GM19468 (cell line): Measurements from ENCODE around the gene CCDC196.
A peak's percentile ranks its signal among the peaks of the same experiment; 100 is the strongest.
"Not testable (repeated sequence)": the region's sequence is repeated elsewhere in the genome, so short reads cannot be mapped to it uniquely, and the experiment has no call there.

Experiments used
- ATAC-seq: cut with Tn5 transposase; IDR thresholded peaks from one replicate; pipeline ENCODE4 v1.9.1; 2021; ENCODE audit warnings: mild to moderate bottlenecking, moderate library complexity, moderate number of reproducible peaks; ENCODE audit not compliant: unreplicated experiment; ENCODE audit errors: extremely low read depth

CCDC196 gene

DNA sequence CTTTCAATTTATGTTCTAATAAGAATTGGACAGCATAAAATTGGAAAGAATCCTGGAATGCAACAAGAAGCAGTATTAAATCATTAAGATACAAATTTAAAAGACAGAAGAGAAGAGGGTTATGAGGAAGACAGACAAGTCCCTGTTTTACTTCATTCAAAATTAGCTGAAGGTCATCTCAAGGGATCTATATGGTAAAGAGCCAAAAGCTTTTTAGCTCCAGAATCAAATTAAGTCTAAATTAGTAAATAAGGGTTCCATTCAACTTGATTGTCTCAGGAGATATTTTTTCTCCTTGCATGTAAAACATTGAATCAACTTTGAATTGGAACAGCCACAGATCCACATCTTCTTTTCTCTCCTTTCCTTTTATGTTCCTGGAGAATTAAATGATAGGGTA lies 7.6 kb downstream of the CCDC196 start:
- no peak for ATAC-seq

DNA sequence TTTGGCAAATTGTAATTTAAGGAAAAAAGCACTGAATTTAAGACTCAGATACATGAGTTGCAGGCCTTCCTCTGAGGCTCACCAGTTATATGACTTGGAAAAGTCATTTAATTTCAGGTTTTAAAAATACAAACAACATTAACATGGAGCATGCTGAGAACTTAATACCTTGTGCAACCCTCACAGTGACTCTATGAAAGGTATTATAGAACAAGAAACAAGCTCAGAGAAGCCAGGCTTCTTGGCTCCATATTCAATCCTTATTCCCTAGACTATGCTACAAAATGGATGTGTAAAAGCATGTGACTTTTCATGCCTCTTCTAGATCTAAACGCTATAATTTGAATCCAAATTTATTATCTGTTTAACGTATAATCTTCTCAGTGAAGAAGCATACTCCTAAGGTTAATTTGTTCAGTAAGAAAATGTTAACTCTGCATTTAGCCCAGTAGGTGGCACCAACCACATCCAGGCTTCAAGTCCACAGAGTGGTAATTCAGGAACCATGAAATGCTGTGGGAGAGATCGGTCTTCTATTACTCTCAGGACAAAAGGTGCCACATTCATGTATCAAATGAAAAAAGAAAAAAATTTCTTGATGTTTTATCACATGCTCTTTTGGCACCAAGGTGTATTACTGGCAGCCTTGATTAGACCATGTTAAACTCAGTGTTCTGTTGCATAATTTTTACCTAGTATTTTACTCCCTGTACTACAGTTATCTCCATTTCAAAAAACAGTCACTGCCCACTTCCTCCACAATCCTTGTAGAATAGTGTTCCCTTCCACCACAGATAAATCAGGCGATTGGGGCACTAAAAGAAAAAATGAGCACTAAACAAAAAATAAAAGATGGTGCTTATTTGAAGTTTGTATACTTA lies 9.3 kb downstream of the CCDC196 start:
- no peak for ATAC-seq

DNA sequence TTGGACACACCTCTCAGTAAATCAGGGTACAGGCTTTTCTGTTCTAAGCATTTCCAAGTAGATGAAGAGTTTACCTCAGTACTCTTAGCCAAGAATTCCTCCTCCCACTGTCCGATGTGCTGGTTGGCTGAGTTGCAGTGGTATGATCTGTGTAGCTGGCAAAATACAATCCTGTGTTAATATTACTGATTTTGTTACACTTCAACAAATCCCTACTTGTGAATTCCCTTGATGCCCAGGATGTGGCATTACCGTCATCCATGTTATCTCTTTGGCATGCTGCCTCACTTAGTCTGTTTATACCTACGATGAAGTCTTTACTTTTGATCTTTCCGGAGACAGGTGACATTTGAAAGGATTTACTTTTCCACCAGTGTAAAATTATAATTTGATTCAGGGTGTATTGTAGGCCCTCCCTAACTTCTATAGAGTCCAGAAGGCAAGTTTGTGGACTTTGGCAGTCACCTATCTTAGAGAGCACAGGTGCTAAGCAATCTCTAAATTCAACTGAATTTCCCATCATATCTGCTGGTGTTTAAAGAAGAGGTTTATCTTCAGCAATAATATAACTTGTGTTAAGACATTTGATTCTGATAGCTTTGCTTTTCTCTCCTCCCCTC lies 10.1 kb downstream of the CCDC196 start:
- no peak for ATAC-seq

DNA sequence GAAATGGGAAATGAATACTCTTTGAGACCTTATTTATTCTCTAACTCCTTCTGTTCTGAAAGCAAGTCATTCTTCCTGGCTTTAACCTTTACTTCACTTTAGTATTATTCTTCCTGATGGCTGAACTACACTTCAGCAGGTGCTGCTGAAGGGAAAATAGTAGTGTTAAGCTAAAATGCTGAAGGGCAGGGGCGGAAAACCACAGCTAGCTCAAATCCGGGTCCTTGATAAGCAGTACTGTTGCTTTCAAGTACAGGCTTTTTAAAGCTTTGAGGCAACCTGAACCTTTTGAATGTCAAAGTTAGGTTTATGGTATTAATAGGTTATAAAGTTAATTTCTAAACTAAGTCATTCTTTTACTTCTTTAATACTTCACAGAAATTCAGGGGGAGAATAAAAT lies 10.7 kb downstream of the CCDC196 start:
- no peak for ATAC-seq

DNA sequence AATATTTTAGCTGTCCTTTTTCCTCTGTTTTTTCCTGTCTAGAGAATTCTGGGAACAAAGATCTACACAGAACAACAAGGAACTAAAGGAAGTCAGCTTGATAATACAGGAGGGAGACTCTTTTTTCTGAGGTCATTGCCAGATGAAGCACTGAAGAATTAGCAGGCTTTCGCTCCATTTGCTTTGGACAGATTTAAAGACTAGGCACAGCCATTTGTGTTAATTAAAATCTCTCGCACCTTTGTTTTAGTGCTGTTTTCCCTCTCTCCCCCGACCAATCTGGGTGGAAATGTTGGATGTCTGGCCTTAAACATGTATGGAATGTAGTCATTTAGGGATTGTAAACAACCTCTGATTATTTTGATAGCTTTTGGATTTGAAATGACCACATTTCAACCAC lies 12.1 kb downstream of the CCDC196 start:
- no peak for ATAC-seq

DNA sequence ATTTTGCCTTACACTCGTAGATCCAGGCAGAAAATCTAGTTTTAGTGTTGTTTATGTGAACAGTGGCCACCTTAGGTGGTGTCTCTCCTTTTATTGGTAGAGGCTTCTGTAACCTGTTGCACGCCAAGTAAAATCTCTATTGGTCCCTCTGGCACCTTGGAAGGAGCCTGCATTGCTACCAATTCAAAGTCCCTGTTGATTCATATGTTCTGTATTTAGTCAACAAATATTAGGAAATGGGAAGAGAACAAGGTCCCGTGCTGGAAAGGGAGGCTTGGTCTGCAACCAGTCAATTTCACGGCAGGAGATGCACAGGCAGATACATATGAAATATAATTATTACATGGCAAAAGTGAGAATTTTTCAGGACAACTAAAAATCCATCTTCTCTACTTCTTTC lies 15.4 kb downstream of the CCDC196 start:
- ATAC-seq, result no peak

DNA sequence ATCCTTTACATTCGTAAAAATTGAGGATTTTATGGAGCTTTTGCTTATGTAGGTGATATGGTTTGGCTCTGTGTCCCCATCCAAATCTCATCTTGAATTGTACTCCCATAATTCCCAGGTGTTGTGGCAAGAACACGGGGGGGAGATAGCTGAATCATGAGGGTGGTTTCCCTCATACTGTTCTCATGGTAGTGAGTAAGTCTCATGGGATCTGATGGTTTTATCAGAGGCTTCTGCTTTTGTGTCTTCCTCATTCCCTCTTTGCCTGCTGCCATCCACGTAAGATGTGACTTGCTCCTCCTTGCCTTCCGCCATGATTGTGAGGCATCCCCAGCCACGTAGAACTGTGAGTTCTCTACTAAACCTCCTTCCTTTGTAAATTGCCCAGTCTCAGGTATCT lies 16.7 kb downstream of the CCDC196 start:
- ATAC-seq, result not testable (repeated sequence)

DNA sequence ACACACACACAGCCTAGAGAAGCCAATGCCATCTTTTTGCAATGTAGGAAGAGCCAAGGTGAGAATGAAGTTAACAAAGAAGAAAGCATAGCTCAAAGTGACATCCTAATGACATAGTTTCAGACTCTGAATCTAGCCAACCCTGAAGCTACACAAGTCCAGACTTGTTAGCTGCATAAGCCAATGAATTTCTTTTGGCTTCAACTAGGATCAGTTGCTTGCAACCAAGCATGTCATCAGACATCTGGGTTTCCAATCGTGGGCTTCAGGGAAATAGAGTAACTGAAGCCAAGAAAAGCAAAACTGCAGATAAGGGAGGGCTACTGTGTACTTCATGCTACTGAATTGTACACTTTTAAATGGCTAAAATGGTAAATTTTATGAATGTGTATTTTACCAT lies 17.4 kb downstream of the CCDC196 start:
- no peak for ATAC-seq

DNA sequence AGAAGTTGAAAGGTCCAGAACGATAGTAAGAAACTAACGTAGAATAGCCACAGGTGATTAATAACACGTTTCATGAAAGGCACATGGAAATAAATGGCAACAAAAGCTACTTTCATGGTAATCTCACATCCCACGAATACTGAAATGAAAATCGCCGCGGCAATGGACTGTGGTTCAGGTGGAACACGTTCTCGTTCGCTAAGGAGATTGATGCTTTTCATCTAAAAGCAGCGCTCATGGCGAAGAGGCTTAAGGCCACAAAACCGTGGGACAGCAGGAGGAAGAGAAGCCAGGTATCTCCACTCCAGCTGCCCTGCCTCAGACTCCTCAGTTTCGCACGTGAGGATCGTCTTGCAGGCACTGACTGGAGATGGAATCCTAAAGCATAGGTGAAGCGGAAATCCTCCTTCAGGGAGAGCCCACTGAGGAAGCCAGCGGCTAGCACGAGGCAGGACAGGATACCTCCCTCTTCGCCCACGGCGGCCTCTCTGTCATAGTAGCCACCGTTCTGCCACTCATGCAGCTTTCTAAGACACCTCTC lies 21.1 kb downstream of the CCDC196 start:
- peak; percentile 0 for ATAC-seq

DNA sequence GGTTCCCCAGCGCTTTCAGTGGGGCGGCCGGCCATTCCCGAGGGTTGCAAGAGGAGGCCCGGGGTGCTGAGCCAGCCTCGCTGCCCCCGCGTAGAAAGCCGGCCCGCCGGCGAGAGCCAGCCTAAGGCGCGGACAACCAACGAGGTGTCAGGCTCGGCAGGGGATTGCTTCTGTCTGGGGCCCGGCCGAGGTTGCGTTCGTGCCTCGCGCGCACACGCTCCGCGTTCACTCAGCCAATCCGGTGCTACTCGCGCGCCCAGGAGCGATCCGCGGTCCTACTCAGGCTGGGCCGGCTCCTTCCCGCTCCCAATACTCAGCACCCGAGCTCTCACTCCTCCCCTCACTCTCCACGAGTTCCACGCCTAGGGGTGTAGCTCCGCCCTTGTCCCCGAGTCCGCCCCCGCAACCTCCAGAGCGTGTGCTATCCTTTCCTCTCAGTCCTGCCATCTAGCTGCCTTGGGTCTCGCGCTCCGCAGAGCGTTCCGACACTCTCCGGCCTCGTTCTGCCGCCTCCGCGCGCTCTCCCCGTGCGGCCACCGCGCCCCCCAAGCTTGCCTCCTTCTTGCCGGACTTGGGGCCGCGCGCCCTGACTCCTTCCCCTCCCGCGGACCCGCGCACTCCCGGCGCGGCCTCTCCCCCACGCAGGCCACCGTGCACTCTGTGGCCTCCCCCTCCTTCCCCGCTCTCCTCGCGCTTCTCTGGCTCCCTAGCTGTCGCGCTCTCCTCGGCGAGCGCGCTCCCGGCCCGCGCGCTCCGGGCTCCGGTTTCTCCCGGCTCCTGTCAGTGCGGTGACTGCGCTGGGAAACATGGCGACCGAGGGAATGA lies 21.8 kb downstream of the CCDC196 start, which contains the start of gene GPHN:
Gene GPHN (plus strand): TSS at position 426 of the 825 bp plus-strand sequence.
- ATAC-seq, result peak; percentile 78

DNA sequence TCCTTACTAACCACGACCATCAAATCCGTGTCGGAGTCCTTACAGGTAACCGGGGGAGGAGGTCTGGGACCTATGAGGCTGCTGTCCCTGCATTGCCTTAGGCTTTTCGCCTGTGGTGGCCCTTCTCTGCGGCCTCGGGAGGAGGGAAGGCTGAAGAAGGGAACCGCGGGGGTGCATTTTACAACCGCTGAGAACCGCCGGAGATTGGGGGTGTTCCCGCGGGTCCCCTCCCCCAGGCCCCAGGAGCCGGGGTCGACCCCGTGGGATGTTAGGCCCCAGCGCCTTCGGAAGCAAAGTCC lies 22.3 kb downstream of the CCDC196 start:
- no peak for ATAC-seq

DNA sequence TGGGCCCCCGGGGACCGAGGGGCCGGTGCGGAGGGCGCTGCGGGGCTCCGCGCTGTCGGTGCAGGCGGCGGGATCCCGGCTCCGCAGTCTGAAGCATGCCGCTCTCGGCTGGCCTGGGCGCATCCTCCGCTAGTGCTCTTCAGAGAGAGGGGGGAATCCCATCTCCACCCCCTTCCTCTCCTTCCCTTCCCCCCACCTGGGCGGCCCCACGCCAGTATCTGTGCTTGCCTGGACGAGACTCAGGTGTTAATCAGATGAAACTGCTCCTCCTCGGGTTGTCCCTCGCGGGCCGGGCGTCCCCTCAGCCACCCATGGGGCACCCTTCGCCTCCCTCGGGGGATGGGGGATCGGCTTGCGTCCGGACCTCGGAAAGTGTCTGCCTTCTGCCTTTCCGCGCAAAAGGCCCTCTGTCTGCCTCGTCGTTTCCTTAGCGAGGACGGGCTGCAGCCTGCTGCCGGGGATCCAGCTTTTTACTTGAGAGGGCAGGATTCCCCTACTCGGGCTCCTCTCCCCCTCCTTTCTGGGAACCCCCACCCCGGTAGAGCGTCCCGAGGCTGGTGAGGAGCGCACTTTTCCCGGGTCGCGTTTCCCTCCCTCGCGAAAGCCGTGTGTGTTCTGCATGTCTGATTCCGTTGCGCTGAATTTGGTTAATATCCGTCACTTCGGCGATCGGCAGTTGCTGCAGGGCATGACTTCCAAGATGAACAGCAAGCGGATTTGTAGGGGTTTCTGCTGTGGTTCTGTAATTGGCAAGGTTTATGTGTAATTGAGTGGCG lies 22.9 kb downstream of the CCDC196 start:
- ATAC-seq, result no peak

DNA sequence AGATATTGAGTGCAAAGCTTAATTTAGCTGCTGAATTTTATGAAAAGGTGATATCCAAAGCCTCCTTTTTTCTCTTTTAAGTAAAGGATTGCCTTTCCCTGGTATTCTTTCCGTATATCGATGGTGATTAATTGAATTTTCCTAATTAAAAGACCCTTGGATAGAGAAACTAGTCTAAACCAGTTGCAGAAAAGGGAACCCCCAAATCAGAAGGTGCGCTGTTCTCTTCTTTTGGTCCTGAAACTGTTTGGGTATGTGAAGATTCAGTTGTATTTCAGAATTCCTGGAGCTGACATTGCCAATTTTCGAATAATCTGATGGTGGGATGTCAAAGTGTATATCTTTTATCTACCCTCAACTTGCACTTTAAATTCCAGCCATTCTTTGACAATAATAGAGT lies 23.7 kb downstream of the CCDC196 start:
- ATAC-seq, result no peak

DNA sequence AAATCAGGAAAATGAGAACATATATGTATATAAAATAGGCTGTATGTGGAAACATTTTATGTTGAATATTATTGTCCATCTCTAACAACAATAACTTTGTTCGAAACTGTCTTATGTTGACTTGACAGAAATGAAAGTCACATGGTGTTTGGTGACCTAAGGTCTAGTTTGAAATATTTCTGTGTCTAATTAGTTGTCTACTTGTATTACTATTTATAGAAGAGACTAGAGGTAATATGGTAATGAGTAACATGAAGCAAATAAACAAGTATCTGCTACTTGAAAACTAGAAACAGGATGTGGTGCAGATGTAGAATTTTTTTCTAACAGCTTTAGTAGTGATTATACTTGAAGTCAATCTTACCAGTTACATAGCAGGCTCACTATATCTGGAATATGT lies 25.7 kb downstream of the CCDC196 start:
- no peak for ATAC-seq

DNA sequence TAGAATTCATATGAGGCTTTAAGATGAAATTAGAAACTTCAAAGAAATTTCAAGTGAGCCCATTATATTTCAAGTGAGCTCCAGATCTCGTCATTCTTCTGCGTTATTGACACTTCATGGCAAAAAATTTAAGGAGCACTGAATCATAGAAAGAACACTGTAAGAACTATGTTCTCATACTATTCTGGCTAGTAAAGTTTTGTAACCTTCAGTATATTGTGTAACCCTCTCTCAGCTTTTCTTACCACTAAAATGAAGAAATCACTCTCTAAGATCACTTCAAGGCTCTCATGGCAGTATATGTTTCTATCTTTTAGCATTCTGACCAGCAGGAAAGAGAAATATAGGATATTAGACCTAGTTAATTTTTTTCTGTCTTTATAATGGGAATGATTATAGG lies 28.0 kb downstream of the CCDC196 start:
- no peak for ATAC-seq

DNA sequence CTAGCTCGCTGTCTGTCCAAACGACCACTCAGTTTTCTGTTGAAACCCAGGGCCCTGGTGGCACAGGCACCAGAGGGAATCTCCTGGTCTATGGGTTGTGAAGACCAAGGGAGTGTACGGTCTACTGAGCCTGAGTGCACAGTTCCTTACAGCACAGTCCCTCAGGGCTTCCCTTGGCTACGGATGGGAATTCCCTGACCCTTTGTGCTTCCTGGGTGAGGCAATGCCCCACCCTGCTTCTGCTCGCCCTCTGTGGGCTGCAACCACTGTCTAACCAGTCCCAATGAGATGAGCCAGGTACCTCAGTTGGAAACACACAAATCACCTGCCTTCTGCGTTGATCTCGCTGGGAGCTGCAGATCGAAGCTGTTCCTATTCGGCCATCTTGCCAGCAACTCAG lies 44.4 kb downstream of the CCDC196 start:
- ATAC-seq, result no peak

DNA sequence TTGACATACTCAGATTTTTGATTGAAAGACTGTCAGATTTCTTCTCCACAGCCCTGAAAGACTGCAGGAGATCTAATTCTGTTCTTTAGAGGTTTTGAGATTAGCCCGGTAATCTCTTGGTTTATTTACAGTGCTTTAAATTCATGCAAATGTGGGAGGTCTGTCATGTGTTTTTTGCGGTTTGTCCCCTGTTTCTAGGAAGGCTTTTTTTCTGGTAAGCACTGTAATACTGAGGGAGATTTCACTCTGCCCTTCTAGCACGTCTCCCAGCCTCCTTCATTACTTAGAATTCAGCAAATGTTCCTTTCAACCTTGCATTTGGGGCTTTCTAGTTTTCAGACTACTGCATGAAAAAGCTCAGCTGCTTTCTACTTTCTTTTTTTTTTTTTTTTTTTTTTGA lies 52.9 kb downstream of the CCDC196 start:
- no peak for ATAC-seq

DNA sequence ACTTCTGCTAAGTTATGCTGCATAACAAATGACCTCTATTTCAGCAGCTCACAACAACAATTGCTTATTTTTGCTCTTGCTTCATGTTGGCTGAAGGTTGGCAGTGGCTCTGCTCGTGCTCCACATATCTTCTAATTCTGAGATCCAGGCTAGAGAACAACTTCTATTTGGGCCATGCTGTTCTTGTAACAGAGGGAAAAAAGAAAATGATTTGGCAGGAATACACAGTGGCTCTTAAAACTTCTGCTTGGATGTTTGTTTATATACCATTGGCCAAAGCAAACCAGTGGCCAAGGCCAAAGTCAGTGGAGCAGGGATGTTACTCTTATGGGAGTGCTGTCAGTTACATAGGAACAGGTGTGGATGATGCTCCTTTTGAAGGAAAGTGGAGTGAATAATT lies 53.9 kb downstream of the CCDC196 start:
- ATAC-seq, result no peak

DNA sequence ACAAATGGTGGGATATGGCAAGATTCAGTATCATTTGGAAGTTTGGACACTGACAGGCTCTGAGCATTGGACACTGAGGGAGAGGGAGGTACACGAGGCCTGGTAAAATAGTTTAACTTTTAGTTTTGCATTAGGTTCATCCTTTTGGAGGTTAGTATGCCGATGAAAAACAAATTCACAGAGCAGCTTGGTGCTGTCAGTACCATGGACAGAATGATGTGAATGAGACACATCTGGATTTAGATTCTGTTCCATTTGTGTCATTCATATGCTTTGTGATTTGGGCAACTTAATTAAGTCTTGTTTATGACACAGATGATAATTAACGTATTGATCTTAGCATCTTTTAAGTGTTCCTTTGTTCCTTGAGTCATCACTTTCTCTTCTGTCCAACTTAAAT lies 55.5 kb downstream of the CCDC196 start:
- no peak for ATAC-seq

DNA sequence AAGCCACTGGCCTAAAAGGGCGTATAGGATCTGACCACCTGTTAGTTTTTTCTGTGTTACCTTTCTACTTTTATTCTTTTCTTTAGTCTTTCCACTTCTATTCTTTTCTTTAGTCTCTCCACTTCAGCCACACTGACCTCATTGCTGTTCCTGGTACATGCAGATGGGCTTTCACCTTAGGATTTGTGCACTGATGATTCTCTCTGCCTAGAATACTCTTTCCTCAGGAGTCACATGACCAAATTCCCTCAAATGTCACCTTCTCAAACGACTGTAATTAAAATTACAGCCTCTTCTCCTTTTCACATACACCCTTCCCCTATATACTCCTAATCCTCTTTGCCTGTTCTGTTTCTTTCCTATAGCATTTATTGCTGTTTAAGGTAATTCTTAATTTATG lies 57.8 kb downstream of the CCDC196 start:
- no peak for ATAC-seq
